Measurements from ENCODE around the gene PALMD.

PALMD gene

DNA sequence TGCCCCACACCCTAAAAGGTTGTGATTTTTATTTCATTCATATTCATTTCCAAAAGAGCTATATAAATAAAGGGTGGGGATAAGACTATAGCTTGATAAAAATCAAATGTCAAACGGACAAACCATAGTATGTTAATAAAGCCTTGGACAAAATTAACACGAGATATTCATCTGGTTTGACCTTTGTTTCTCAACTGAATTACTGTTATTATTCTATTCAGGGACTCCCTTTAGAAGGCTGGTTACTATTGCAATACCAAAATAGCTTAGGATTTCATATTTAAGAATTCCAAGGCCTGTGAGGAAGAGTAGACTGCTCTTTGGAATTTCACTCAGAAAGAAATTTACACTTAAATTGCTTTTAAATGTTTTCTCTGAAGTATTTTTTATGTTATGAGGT, 10.2 kb upstream of the PALMD start:
- no peak for DNase-seq (ENCODE audit: low read depth in 2 of 2)

GRCh38 chr1:99636647-99637175, 9.2 kb upstream of the PALMD start:
- DNase-seq (ENCODE audit: low read depth in 2 of 2) = no peak

DNA sequence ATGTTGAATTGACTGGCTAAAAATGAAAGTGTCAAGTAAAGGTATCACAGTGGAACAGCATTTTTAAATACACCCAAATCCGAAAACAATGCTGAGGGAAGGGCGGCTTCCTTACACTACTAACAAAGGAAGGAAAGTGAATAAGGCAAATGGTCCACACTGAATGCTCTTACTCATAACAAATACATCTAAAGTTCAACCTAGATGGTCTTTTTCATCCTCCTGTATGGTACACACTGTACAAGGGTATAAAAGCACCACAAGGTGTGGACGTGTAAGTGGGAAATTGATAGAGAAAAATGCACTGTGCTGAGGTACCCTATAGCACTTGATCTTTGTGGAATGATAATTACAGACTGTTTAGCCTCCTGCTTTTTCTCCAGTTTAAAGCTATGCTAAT, 7.1 kb upstream of the PALMD start:
- no peak for DNase-seq (ENCODE audit: low read depth in 2 of 2)

DNA sequence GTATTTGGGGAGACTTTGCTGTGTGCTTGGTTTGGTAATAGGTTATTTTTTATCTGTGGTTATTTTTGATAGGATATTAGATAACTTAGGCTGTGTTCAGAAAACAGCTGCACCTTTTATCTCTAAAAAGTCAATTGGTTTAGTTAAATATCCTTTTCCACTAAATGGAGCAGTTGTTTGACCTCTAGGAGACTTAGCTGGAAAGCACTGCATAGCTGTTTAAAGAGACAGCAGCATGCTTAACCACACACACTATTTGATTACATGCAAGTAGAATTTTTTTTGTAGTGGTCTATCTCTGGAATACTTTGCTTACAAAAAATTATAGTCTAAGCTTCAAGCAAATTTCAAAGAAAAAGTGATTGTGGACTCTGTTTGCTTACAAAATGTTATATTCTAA, 6.5 kb upstream of the PALMD start:
- no peak for DNase-seq (ENCODE audit: low read depth in 2 of 2)

GRCh38 chr1:99639945-99640344, 6.0 kb upstream of the PALMD start:
- no peak for DNase-seq (ENCODE audit: low read depth in 2 of 2)

GRCh38 chr1:99640672-99641071, 5.2 kb upstream of the PALMD start:
- no peak for DNase-seq (ENCODE audit: low read depth in 2 of 2)

DNA sequence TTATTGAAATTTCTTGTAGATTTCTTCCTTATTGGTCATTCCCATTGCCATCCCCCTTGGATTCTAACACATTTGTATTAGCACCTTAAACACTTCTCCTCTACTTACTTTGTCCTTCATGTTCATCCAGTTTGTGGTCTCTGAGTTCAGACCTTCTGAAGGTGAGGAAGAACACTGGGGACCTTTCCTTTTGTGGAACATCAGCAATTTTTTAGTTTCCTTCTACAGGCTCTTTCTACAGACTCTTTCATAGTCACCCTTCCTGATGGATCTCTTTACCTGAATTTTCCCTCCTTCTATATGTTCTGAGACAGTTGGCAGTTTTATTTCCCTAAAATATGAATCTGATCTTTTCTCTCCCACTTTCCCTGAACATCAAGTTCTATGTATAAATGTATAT, 4.4 kb upstream of the PALMD start:
- DNase-seq (ENCODE audit: low read depth in 2 of 2) = no peak

GRCh38 chr1:99642053-99642452, 3.9 kb upstream of the PALMD start:
- no peak for DNase-seq (ENCODE audit: low read depth in 2 of 2)

DNA sequence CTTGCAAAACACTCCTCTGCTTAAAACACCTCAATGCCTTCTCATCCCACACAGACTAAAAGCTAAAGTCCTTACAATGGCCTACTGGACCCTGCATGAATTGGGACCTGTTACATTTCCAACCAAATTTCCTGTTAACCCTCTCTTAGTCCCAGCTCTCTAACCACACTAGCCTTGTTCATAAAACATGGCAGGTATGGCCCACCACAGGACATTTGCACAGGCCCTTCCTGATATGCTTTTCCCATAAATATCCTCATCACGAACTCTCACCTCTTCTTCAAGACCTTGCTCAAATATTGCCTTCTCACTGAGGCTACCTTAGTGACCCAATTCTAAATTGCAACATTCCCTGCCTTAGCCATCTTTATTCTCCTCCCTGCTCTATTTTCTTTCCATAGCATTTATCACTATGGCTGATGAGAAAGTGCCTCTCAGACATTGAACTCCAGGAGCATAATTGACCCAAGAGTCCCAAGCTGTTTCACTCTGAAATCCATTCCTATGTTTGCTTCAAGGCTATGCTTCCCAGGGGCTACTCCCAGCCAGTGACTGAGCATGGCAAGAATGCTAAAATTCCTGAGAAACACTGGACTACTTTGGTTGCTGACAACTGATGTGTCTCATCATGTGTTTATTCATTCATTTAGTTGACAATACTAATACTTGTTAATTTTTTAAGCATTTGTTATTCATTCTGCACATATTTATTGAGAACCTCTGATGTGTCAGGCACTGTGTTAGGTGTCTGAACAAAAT, 2.7 kb upstream of the PALMD start:
- no peak for DNase-seq (ENCODE audit: low read depth in 2 of 2)

GRCh38 chr1:99644279-99645004, 1.5 kb upstream of the PALMD start:
- DNase-seq (ENCODE audit: low read depth in 2 of 2) = no peak

- DNase-seq (ENCODE audit: low read depth in 2 of 2) = no peak
Observed at GRCh38 chr1:99645203-99645602, 710 bp upstream of the PALMD start.

DNA sequence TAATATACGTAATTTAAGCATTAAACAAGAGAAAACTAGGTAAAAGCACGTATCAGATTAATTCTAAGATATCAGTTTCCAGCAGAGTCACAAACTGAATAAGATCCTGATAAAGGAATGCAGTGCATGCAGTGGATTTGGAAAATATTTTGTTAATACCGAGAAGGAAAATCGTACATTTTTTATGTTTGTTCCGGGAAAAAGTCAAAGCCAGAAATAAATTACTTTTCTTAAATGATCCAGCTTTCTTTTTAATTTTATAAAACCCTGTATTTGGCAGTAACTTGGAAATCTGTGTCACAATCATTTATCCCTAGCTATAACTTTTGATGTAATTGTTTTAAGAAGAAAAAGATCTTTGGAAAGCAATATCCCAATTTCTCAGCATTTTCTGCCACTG, 955 bp downstream of the PALMD start:
- DNase-seq (ENCODE audit: low read depth in 2 of 2) = no peak

DNA sequence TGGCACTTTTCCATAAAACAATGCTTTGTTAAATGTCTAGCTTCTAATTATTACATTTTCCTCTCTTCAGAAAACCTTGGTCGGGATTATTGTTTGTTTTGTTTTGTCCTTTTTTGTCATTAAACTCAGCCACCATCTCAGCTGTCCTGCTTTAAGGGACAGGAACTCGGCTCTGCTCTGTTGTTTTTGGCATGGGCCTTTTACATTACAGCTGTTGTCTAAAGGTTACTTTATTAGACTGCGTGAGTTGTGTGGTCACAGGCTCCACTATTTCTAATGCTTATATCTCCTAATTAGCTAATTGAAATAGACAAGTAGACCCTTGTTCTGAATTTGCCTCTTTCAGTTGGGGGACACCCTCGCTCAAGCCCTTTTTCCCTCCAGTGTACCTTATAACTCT, 1.6 kb downstream of the PALMD start:
- no peak for DNase-seq (ENCODE audit: low read depth in 2 of 2)

- no peak for DNase-seq (ENCODE audit: low read depth in 2 of 2)
Observed at GRCh38 chr1:99648107-99648506, 2.2 kb downstream of the PALMD start.

GRCh38 chr1:99650030-99650429, 4.1 kb downstream of the PALMD start:
- DNase-seq (ENCODE audit: low read depth in 2 of 2) = no peak

DNA sequence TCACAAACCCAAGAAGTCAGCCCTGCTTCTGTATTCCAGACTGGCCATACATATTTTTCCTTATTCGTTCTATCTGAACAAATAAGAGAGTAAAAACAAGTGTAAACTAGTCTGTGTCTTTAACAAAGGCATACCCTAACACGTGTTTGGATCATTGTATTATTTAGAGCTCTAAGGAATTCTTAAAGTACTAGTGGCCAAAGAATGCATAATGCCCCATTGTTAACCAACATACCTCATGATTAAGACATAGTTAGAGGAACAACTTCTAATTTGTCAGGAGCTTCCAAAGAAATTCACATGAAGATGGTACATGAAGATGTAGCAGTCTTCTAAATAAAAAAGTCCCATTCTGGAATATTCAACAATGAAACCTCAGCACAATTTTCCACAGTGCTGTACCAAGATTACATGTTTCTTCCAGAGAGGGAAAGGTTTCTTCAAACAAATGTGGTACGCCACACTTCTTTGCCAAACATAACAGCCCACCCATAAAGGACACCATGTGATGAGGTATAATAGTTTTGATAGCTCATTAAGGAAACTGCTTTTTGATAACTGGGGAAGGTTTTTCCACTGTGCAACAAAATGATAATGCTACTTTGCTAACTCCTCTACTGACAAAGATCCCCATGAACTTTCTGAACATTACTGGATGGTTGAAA, 5.0 kb downstream of the PALMD start:
- DNase-seq (ENCODE audit: low read depth in 2 of 2) = no peak

DNA sequence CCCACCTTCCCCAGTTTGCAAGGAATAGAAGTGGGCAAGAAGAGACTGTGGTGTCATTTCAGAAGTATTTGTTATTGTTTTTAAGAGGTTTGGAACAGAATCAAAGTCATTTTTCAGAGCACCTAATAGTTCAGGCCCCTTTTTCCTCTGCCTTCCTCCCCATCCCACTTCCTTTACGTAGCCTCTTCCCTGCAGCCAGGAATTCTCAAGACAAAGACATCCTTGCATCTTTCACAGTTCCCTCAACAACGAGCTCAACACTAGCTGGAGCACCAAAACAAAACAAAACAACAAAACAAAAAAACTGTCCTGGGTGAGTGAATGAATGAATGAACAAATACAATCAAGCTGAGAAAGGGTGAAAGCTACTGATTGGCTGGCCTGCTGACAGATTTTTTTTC, 7.0 kb downstream of the PALMD start:
- DNase-seq (ENCODE audit: low read depth in 2 of 2) = no peak

- no peak for DNase-seq (ENCODE audit: low read depth in 2 of 2)
Observed at GRCh38 chr1:99655376-99655775, 9.5 kb downstream of the PALMD start.

DNA sequence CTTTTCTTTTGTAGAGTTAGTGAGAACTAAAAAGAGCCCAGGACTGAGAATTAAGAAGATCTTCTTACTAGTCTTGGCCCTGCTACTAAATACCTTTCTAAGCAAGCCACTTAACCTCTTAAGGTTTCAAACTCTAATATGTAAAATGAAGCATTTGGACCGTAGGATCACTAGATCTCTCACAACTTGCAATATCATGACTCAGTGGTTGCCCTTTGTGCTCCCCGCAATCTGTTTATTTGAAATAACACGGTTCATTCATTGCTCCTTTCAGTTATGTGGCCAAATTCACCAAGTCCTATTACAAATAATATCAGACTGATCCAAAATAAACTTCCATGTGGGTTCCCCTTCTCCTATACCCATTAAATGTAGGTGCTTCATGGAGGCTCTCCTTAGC, 10.8 kb downstream of the PALMD start:
- DNase-seq (ENCODE audit: low read depth in 2 of 2) = no peak

- DNase-seq (ENCODE audit: low read depth in 2 of 2) = no peak
Observed at GRCh38 chr1:99657213-99658030, 11.5 kb downstream of the PALMD start.

DNA sequence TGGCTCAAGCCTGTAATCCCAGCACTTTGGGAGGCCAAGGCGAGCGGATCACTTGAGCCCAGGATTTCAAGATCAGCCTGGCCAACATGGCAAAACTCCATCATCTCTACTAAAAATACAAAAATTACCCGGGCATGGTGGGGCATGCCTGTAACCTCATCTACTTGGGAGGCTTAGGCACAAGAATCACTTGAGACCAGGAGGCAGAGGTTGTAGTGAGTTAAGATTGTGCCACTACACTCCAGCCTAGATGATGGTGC, 12.0 kb downstream of the PALMD start:
- DNase-seq (ENCODE audit: low read depth in 2 of 2) = no peak

DNA sequence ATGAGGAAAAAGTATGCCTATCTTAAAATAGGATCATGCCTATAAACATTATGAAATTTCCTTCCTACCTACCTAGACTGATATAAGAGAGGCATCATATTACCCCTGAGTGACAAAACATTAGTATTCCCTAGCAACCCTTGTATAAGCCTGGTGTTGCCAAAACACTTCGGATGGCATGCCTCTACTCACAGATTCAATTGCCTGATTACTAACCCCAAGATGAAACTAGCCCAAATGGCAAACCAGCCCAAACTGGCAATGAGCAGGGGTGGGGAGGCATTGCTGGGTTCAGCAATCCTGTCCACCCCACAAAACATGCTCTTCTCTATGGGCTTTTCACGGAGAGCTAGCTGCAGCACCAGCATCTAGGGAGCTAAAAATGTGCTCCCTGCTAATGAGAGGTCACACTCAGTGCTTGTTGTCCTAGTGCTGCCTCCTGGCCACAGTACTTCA, 13.9 kb downstream of the PALMD start:
- no peak for DNase-seq (ENCODE audit: low read depth in 2 of 2)
